ENCODE results near the gene CELA3A. TPM values are rescaled to one million over a fixed set of nuclear protein-coding genes. Genes with fewer than 3 reads are reported as not detected.
"Not testable (repeated sequence)": the region's sequence is repeated elsewhere in the genome, so short reads cannot be mapped to it uniquely, and the experiment has no call there.

Gene CELA3A
- total RNA-seq, 4 donors from 2014 or later: not detected

GRCh38 chr1:21978209-21978608 lies 23.2 kb upstream of the CELA3A start:
- H3K4me1 ChIP-seq; in situ Hi-C loops (cut with MboI; ENCODE audit: low pct_ligation_motif_present in 1 of 4, low pct_unique_long_range_greater_than_20kb in 1 of 4, low sequenced_read_pairs in 3 of 4); H3K4me3 ChIP-seq; DNase-seq; H3K27ac ChIP-seq; H3K9me3 ChIP-seq; H3K27me3 ChIP-seq; intact Hi-C loops (cut with DNase I; ENCODE audit: low total_unique reads); H3K36me3 ChIP-seq: not testable (repeated sequence)
- WGBS, 2 donors (ENCODE audit: low coverage in 1 of 2): 85 to 91% methylated on average over 4 to 11 of the region's 11 CpGs

- intact Hi-C loops (cut with DNase I; ENCODE audit: low total_unique reads); H3K36me3 ChIP-seq; H3K4me3 ChIP-seq; H3K4me1 ChIP-seq; H3K27ac ChIP-seq; in situ Hi-C loops (cut with MboI; ENCODE audit: low pct_ligation_motif_present in 1 of 4, low pct_unique_long_range_greater_than_20kb in 1 of 4, low sequenced_read_pairs in 3 of 4); H3K27me3 ChIP-seq; H3K9me3 ChIP-seq: not testable (repeated sequence)
- DNase-seq: peak; percentile 43
- WGBS, 2 donors (ENCODE audit: low coverage in 1 of 2): 76% methylated on average over 17 of the region's 21 CpGs; no CpG with 5 or more reads in 1 of the 2 donors
Measured at GRCh38 chr1:21980515-21981220, 20.8 kb upstream of the CELA3A start.

GRCh38 chr1:21981253-21981652 lies 20.2 kb upstream of the CELA3A start:
- in situ Hi-C loops (cut with MboI; ENCODE audit: low pct_ligation_motif_present in 1 of 4, low pct_unique_long_range_greater_than_20kb in 1 of 4, low sequenced_read_pairs in 3 of 4); H3K4me3 ChIP-seq; DNase-seq; H3K36me3 ChIP-seq; H3K27me3 ChIP-seq; H3K4me1 ChIP-seq; H3K27ac ChIP-seq; intact Hi-C loops (cut with DNase I; ENCODE audit: low total_unique reads); H3K9me3 ChIP-seq: not testable (repeated sequence)
- 69% methylated on average over 2 of the region's 4 CpGs; no CpG with 5 or more reads in 1 of the 2 donors for WGBS, 2 donors (ENCODE audit: low coverage in 1 of 2)

- H3K27ac ChIP-seq; DNase-seq; H3K4me3 ChIP-seq; intact Hi-C loops (cut with DNase I; ENCODE audit: low total_unique reads); in situ Hi-C loops (cut with MboI; ENCODE audit: low pct_ligation_motif_present in 1 of 4, low pct_unique_long_range_greater_than_20kb in 1 of 4, low sequenced_read_pairs in 3 of 4); H3K27me3 ChIP-seq; H3K9me3 ChIP-seq; H3K36me3 ChIP-seq; H3K4me1 ChIP-seq: not testable (repeated sequence)
- 20 to 74% methylated on average over 1 to 6 of the region's 6 CpGs for WGBS, 2 donors (ENCODE audit: low coverage in 1 of 2)
Measured at GRCh38 chr1:21982122-21982521, 19.3 kb upstream of the CELA3A start.

GRCh38 chr1:21983539-21983938 lies 17.9 kb upstream of the CELA3A start:
- in situ Hi-C loops (cut with MboI; ENCODE audit: low pct_ligation_motif_present in 1 of 4, low pct_unique_long_range_greater_than_20kb in 1 of 4, low sequenced_read_pairs in 3 of 4); H3K4me1 ChIP-seq; H3K27ac ChIP-seq; H3K36me3 ChIP-seq; H3K9me3 ChIP-seq; DNase-seq; H3K4me3 ChIP-seq; intact Hi-C loops (cut with DNase I; ENCODE audit: low total_unique reads); H3K27me3 ChIP-seq: not testable (repeated sequence)
- WGBS, 2 donors (ENCODE audit: low coverage in 1 of 2): 69% methylated on average over 4 of the region's 15 CpGs; no CpG with 5 or more reads in 1 of the 2 donors

- H3K27ac ChIP-seq; H3K27me3 ChIP-seq; H3K9me3 ChIP-seq; H3K4me1 ChIP-seq; in situ Hi-C loops (cut with MboI; ENCODE audit: low pct_ligation_motif_present in 1 of 4, low pct_unique_long_range_greater_than_20kb in 1 of 4, low sequenced_read_pairs in 3 of 4); H3K4me3 ChIP-seq; H3K36me3 ChIP-seq; DNase-seq: not testable (repeated sequence)
- 0% methylated on average over 1 of the region's 5 CpGs; no CpG with 5 or more reads in 1 of the 2 donors for WGBS, 2 donors (ENCODE audit: low coverage in 1 of 2)
- intact Hi-C loops (cut with DNase I; ENCODE audit: low total_unique reads): loop anchor here (2.0 kb wide), 1 partner anchor 19 kb away; no protein-coding TSS in a partner anchor
Measured at GRCh38 chr1:21985893-21986292, 15.6 kb upstream of the CELA3A start.

GRCh38 chr1:21986386-21986785 lies 15.1 kb upstream of the CELA3A start:
- H3K4me1 ChIP-seq; DNase-seq; H3K27ac ChIP-seq; H3K27me3 ChIP-seq; H3K36me3 ChIP-seq; in situ Hi-C loops (cut with MboI; ENCODE audit: low pct_ligation_motif_present in 1 of 4, low pct_unique_long_range_greater_than_20kb in 1 of 4, low sequenced_read_pairs in 3 of 4); H3K4me3 ChIP-seq; H3K9me3 ChIP-seq: not testable (repeated sequence)
- intact Hi-C loops (cut with DNase I; ENCODE audit: low total_unique reads): loop anchor here (2.0 kb wide), 1 partner anchor 18 kb away; no protein-coding TSS in a partner anchor
- WGBS, 2 donors (ENCODE audit: low coverage in 1 of 2): 82 to 100% methylated on average over 2 to 11 of the region's 12 CpGs

- WGBS, 2 donors (ENCODE audit: low coverage in 1 of 2): 66% methylated on average over 3 of the region's 5 CpGs; no CpG with 5 or more reads in 1 of the 2 donors
- H3K4me1 ChIP-seq; in situ Hi-C loops (cut with MboI; ENCODE audit: low pct_ligation_motif_present in 1 of 4, low pct_unique_long_range_greater_than_20kb in 1 of 4, low sequenced_read_pairs in 3 of 4); H3K27ac ChIP-seq; H3K36me3 ChIP-seq; H3K27me3 ChIP-seq; intact Hi-C loops (cut with DNase I; ENCODE audit: low total_unique reads); H3K4me3 ChIP-seq; H3K9me3 ChIP-seq; DNase-seq: not testable (repeated sequence)
Measured at GRCh38 chr1:21989672-21990393, 11.6 kb upstream of the CELA3A start.

- H3K9me3 ChIP-seq: not testable (repeated sequence)
- WGBS, 2 donors (ENCODE audit: low coverage in 1 of 2): 72% methylated on average over 3 of the region's 3 CpGs; no CpG with 5 or more reads in 1 of the 2 donors
Measured at GRCh38 chr1:21992186-21992585, 9.3 kb upstream of the CELA3A start.

GRCh38 chr1:21994716-21995115 lies 6.7 kb upstream of the CELA3A start:
- DNase-seq; in situ Hi-C loops (cut with MboI; ENCODE audit: low pct_ligation_motif_present in 1 of 4, low pct_unique_long_range_greater_than_20kb in 1 of 4, low sequenced_read_pairs in 3 of 4); H3K9me3 ChIP-seq; H3K4me3 ChIP-seq; H3K27ac ChIP-seq; H3K27me3 ChIP-seq; H3K36me3 ChIP-seq; intact Hi-C loops (cut with DNase I; ENCODE audit: low total_unique reads): not testable (repeated sequence)
- peaks cover 0 to 14% (median 5%) of the 10 kb centered on the region in 4 donors for H3K4me1 ChIP-seq
- WGBS, 2 donors (ENCODE audit: low coverage in 1 of 2): 89 to 96% methylated on average over 6 to 8 of the region's 8 CpGs

More at GRCh38 chr1:21992186-21992585, 9.3 kb upstream of the CELA3A start:
- DNase-seq; intact Hi-C loops (cut with DNase I; ENCODE audit: low total_unique reads); H3K4me3 ChIP-seq; H3K27me3 ChIP-seq; H3K4me1 ChIP-seq; in situ Hi-C loops (cut with MboI; ENCODE audit: low pct_ligation_motif_present in 1 of 4, low pct_unique_long_range_greater_than_20kb in 1 of 4, low sequenced_read_pairs in 3 of 4); H3K36me3 ChIP-seq; H3K27ac ChIP-seq: not testable (repeated sequence)
